Breast epithelium (tissue), 3 donors: ENCODE results near the gene AKAP17A.

ENCODE experiments used
- POLR2A ChIP-seq: fragments of 450-650 bp; IDR thresholded peaks from one replicate; pipeline ENCODE4 v1.6.1; 2016; ENCODE audit warnings: antibody characterized with exemption, mild to moderate bottlenecking, moderate library complexity
- POLR2AphosphoS5 ChIP-seq, 3 donors: sonication (generic); formaldehyde crosslinking; IDR thresholded peaks; one replicate each; pipeline ENCODE4 v1.6.1; 2017; ENCODE audit warnings: antibody characterized with exemption in 3 of 3
- TF ChIP-seq, protein P1 (sequence below), 3 donors: fragments of 450-650 bp; IDR thresholded peaks; one replicate each; pipeline ENCODE4 v1.5.1; 2016 to 2017; ENCODE audit warnings: antibody characterized with exemption in 3 of 3, mild to moderate bottlenecking in 3 of 3, moderate library complexity in 3 of 3

DNA sequence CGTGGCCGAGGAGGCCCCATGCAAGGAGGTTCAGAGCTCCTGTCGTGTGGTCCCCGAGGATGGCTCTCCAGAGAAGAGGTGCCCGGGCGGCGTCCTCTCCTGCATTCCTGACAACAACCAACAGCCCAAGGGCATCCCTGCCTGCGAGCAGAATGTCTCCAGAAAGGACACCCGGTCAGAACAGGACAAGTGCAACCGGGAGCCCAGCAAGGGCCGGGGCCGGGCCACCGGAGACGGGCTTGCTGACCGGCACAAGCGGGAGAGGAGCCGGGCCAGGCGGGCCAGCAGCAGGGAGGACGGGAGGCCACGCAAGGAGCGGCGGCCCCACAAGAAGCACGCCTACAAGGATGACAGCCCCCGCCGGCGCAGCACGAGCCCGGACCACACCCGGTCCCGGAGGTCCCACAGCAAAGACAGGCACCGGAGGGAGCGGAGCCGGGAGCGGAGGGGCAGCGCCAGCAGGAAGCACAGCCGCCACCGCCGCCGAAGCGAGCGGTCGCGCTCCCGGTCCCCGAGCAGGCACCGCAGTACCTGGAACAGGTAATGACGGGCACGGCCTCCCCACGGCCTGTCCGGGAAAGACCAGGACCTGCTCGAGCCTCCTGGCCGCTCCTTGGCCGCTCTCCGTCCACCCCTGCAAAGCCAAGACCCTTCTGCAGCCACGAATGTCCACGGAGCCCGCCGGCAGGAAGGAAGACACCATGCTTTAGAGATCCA, 9.8 kb downstream of the AKAP17A start:
- TF ChIP-seq, protein P1, sequence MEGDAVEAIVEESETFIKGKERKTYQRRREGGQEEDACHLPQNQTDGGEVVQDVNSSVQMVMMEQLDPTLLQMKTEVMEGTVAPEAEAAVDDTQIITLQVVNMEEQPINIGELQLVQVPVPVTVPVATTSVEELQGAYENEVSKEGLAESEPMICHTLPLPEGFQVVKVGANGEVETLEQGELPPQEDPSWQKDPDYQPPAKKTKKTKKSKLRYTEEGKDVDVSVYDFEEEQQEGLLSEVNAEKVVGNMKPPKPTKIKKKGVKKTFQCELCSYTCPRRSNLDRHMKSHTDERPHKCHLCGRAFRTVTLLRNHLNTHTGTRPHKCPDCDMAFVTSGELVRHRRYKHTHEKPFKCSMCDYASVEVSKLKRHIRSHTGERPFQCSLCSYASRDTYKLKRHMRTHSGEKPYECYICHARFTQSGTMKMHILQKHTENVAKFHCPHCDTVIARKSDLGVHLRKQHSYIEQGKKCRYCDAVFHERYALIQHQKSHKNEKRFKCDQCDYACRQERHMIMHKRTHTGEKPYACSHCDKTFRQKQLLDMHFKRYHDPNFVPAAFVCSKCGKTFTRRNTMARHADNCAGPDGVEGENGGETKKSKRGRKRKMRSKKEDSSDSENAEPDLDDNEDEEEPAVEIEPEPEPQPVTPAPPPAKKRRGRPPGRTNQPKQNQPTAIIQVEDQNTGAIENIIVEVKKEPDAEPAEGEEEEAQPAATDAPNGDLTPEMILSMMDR (IDR thresholded peaks at IDR 0.05), result no peak
- no peak for TF ChIP-seq POLR2AphosphoS5 (IDR thresholded peaks at IDR 0.05)
- TF ChIP-seq POLR2A, result no peak
